Left lung (tissue), 10 donors: Measurements from ENCODE around the gene AOAH. TPM values are rescaled to one million over a fixed set of nuclear protein-coding genes. Genes with fewer than 3 reads are reported as not detected.
"Not testable (repeated sequence)": the region's sequence is repeated elsewhere in the genome, so short reads cannot be mapped to it uniquely, and the experiment has no call there.

Experiments
- ATAC-seq: fragments of 200-7000 bp; cut with Tn5 transposase; one replicate; pipeline ENCODE4 v1.9.1; 2020; ENCODE audit warnings: moderate library complexity
- DNase-seq, 4 donors: peaks; one replicate each; pipeline ENCODE4 v3.0.0-alpha.2; 2013 to 2020
- H3K27ac ChIP-seq, 2 donors: fragments of 200-600 bp; sonication (generic) in 1 of 2; one replicate each; pipeline versions ENCODE4 v1.5.0 to v1.8.0; 2020 to 2021
- H3K27me3 ChIP-seq, 2 donors: fragments of 200-600 bp; sonication (generic) in 1 of 2; one replicate each; pipeline versions ENCODE4 v1.5.0 to v1.8.0; 2020 to 2021
- H3K36me3 ChIP-seq, 2 donors: fragments of 200-600 bp; sonication (generic) in 1 of 2; one replicate each; pipeline versions ENCODE4 v1.5.0 to v1.8.0; 2020 to 2021
- H3K4me1 ChIP-seq, 2 donors: fragments of 200-600 bp; one replicate each; pipeline ENCODE4 v1.8.0; 2021
- H3K4me3 ChIP-seq, 2 donors: fragments of 200-600 bp; sonication (generic) in 1 of 2; one replicate each; pipeline versions ENCODE4 v1.5.0 to v1.8.0; 2020 to 2021; ENCODE audit warnings: mild to moderate bottlenecking in 1 of 2
- H3K9me3 ChIP-seq, 2 donors: fragments of 200-600 bp; sonication (generic) in 1 of 2; one replicate each; pipeline versions ENCODE4 v1.5.0 to v1.8.0; 2020 to 2021
- CTCF ChIP-seq, 2 donors: fragments of 200-600 bp; sonication (generic) in 1 of 2; IDR thresholded peaks; one replicate each; pipeline versions ENCODE4 v1.5.0 to v1.8.0; 2021; ENCODE audit warnings: antibody characterized with exemption in 2 of 2
- intact Hi-C, 2 donors: fragments of 100-400 bp; cut with DNase I; formaldehyde crosslinking; loops; one replicate each; pipeline versions ENCODE4 v1.11.2 to v1.14.2; 2022
- polyA plus RNA-seq, 6 donors: library from polyadenylated mRNA; unstranded; fragments of 120-200 nt; gene quantifications; one replicate each; pipeline ENCODE4 v1.2.1, GENCODE V29; 2013; ENCODE audit not compliant: insufficient read length in 6 of 6
- total RNA-seq, 2 donors: library from RNA; stranded (reverse); fragmentation: NEBNext Ultra II Directional; extraction: Animal tissue kit (Norgen Biotek cat#: 25700); gene quantifications; one replicate each; pipeline ENCODE4 v1.2.1, GENCODE V29; 2021
- donor health status: DM: no; HTN: yes; CAD: no.
- donor health status: DM: no; HTN: no; CAD: no.

Gene AOAH
- total and polyA plus RNA-seq, 8 donors: 3.9 to 28.2 (median 6.9) TPM

GRCh38 chr7:36724996-36725395 is 702 bp upstream of the AOAH start:
- Histone ChIP-seq H3K9me3 (peaks cover 0 to 11% of the 10 kb centered on the region in 2 donors), H3K4me1 (peaks cover 0 to 61% of the 10 kb centered on the region in 2 donors), H3K27me3 (no peaks in the 10 kb centered on the region), H3K4me3 (no peak overlapping the region), H3K27ac (peak overlapping the region; percentile 51 to 87), H3K36me3 (no peaks in the 10 kb centered on the region)
- no peak for ATAC-seq
- TF ChIP-seq CTCF (IDR thresholded peaks at IDR 0.05): no peak
- intact Hi-C loops: no loop called here
- no peak for DNase-seq

GRCh38 chr7:36723291-36723690 is 1.0 kb downstream of the AOAH start:
- TF ChIP-seq CTCF (IDR thresholded peaks at IDR 0.05): no peak
- ATAC-seq (no peak), DNase-seq (no peak)
- peaks cover 0 to 68% of the 10 kb centered on the region in 2 donors for H3K4me1 ChIP-seq
- H3K36me3 ChIP-seq: no peaks in the 10 kb centered on the region
- intact Hi-C loops: no loop called here
- H3K9me3 ChIP-seq: no peaks in the 10 kb centered on the region
- peak overlapping the region in 1 of 2 donors; percentile 43 for H3K4me3 ChIP-seq
- no peaks in the 10 kb centered on the region for H3K27me3 ChIP-seq
- peak overlapping the region; percentile 39 to 87 for H3K27ac ChIP-seq

GRCh38 chr7:36719083-36719632 is 5.1 kb downstream of the AOAH start:
- Histone ChIP-seq H3K9me3 (no peaks in the 10 kb centered on the region), H3K4me3 (no peak overlapping the region), H3K4me1 (peaks cover 0 to 46% of the 10 kb centered on the region in 2 donors), H3K27ac (no peak overlapping the region), H3K27me3 (no peaks in the 10 kb centered on the region), H3K36me3 (no peaks in the 10 kb centered on the region)
- no peak for DNase-seq
- TF ChIP-seq CTCF (IDR thresholded peaks at IDR 0.05): no peak
- intact Hi-C loops: no loop called here
- ATAC-seq: no peak

GRCh38 chr7:36717586-36717985 is 6.7 kb downstream of the AOAH start:
- Histone ChIP-seq H3K4me3 (no peak overlapping the region), H3K9me3 (no peaks in the 10 kb centered on the region), H3K27me3 (no peaks in the 10 kb centered on the region), H3K4me1 (peaks cover 0 to 32% of the 10 kb centered on the region in 2 donors), H3K36me3 (no peaks in the 10 kb centered on the region), H3K27ac (peak overlapping the region in 1 of 2 donors; percentile 80)
- intact Hi-C loops: no loop called here
- no peak for ATAC-seq
- no peak for TF ChIP-seq CTCF (IDR thresholded peaks at IDR 0.05)
- DNase-seq: no peak

GRCh38 chr7:36716802-36717201 is 7.5 kb downstream of the AOAH start:
- intact Hi-C loops, H3K36me3 ChIP-seq, H3K9me3 ChIP-seq, DNase-seq, H3K4me3 ChIP-seq, ATAC-seq, H3K27me3 ChIP-seq: not testable (repeated sequence)
- peaks cover 0 to 27% of the 10 kb centered on the region in 2 donors for H3K4me1 ChIP-seq
- peak overlapping the region in 1 of 2 donors; percentile 80 for H3K27ac ChIP-seq

GRCh38 chr7:36712015-36712414 is 12.3 kb downstream of the AOAH start:
- ATAC-seq: no peak
- DNase-seq: no peak
- intact Hi-C loops: no loop called here
- Histone ChIP-seq H3K36me3 (no peaks in the 10 kb centered on the region), H3K27me3 (no peaks in the 10 kb centered on the region), H3K9me3 (no peaks in the 10 kb centered on the region), H3K4me1 (peaks cover 0 to 2% of the 10 kb centered on the region in 2 donors), H3K27ac (no peak overlapping the region), H3K4me3 (no peak overlapping the region)
- no peak for TF ChIP-seq CTCF (IDR thresholded peaks at IDR 0.05)
